H1 (cell line): ENCODE data around the gene CNPY4. TPM values are rescaled to one million over a fixed set of nuclear protein-coding genes. Genes with fewer than 3 reads are reported as not detected.

Source experiments
- ATF2 ChIP-seq: IDR thresholded peaks from 2 replicates; pipeline ENCODE4 v1.6.1; 2012; ENCODE audit warnings: low read length, inconsistent platforms
- polyA plus RNA-seq, 7 experiments: library from polyadenylated mRNA; depleted of rRNA in 3 of 7; stranded (reverse) in 5 of 7; unstranded in 2 of 7; fragments of >200 nt in 5 of 7; fragments of 200-250 nt in 2 of 7; gene quantifications; 1 replicate in 5 of 7; 2 replicates in 1 of 7; 4 replicates in 1 of 7; pipeline versions ENCODE4 v1.2.1 to v1.2.3, GENCODE V29; 2011 to 2013; ENCODE audit warnings: missing spikeins in 2 of 7, mixed read lengths in 2 of 7
- total RNA-seq: library from RNA; stranded (reverse); fragmentation: NEBNext Ultra II Directional; extraction: Animal tissue kit (Norgen Biotek cat#: 25700); gene quantifications from 2 replicates; pipeline ENCODE4 v1.2.1, GENCODE V29; 2021

CNPY4 gene
- total and polyA plus RNA-seq, 2 of the 8 experiments (the other 6 are each of a cell fraction or from before 2014, with no cell fraction given): 10.2 to 15.3 TPM

- TF ChIP-seq ATF2: no peak
These were observed 1.3 kb downstream of the CNPY4 start (continued) for GRCh38 chr7:100120733-100121036.
